GM12801 (cell line): Measurements from ENCODE around the gene SYT6.

Experiments used
- CTCF ChIP-seq: IDR thresholded peaks from one replicate; pipeline ENCODE4 v1.5.1; 2011; ENCODE audit warnings: control low read depth; ENCODE audit not compliant: insufficient read length; ENCODE audit errors: extremely low read depth

SYT6 gene

GRCh38 chr1:114154146-114154962, 685 bp upstream of the SYT6 start:
- TF ChIP-seq CTCF = no peak

GRCh38 chr1:114152508-114153260, 985 bp downstream of the SYT6 start:
- TF ChIP-seq CTCF = no peak

GRCh38 chr1:114152089-114152507, 1.6 kb downstream of the SYT6 start:
- no peak for TF ChIP-seq CTCF

GRCh38 chr1:114150016-114150415, 3.7 kb downstream of the SYT6 start:
- no peak for TF ChIP-seq CTCF

- no peak for TF ChIP-seq CTCF
Observed at GRCh38 chr1:114149211-114149610, 4.5 kb downstream of the SYT6 start.

- TF ChIP-seq CTCF = no peak
Observed at GRCh38 chr1:114145504-114146151, 8.0 kb downstream of the SYT6 start.

- no peak for TF ChIP-seq CTCF
Observed at GRCh38 chr1:114144016-114144415, 9.7 kb downstream of the SYT6 start.
